ENCODE measurements around the gene YOD1.

The YOD1 gene

GRCh38 chr1:207009182-207009850 is 41.7 kb downstream of the YOD1 start:
- Histone ChIP-seq H3K36me3 (replicated peaks) (no peaks in the 10 kb centered on the region), H3K27me3 (ENCODE audit: low read depth) (no peaks in the 10 kb centered on the region), H3K9me3 (peaks cover 6% of the 10 kb centered on the region), H3K4me1 (peaks cover 15% of the 10 kb centered on the region), H3K4me3 (no peak overlapping the region)
- DNase-seq (ENCODE audit: low spot score in 2 of 2): no peak
- in situ Hi-C loops (cut with MboI; ENCODE audit: low sequenced_read_pairs): no loop called here

GRCh38 chr1:207007352-207008033 is 43.5 kb downstream of the YOD1 start:
- H3K9me3 ChIP-seq: peaks cover 6% of the 10 kb centered on the region
- peaks cover 15% of the 10 kb centered on the region for H3K4me1 ChIP-seq
- H3K27me3 ChIP-seq (ENCODE audit: low read depth): no peaks in the 10 kb centered on the region
- DNase-seq (ENCODE audit: low spot score in 2 of 2): peak; percentile 83 to 95
- H3K36me3 ChIP-seq (replicated peaks): no peaks in the 10 kb centered on the region
- H3K4me3 ChIP-seq: no peak overlapping the region
- in situ Hi-C loops (cut with MboI; ENCODE audit: low sequenced_read_pairs): no loop called here

- Histone ChIP-seq H3K9me3 (peaks cover 6% of the 10 kb centered on the region), H3K4me3 (no peak overlapping the region), H3K4me1 (peaks cover 15% of the 10 kb centered on the region), H3K36me3 (replicated peaks) (no peaks in the 10 kb centered on the region), H3K27me3 (ENCODE audit: low read depth) (no peaks in the 10 kb centered on the region)
- DNase-seq (ENCODE audit: low spot score in 2 of 2): no peak
- in situ Hi-C loops (cut with MboI; ENCODE audit: low sequenced_read_pairs): no loop called here
These were observed 44.1 kb downstream of the YOD1 start for GRCh38 chr1:207006914-207007313.

- H3K9me3 ChIP-seq: peaks cover 6% of the 10 kb centered on the region
- DNase-seq (ENCODE audit: low spot score in 2 of 2): no peak
- no peaks in the 10 kb centered on the region for H3K36me3 ChIP-seq (replicated peaks)
- no peak overlapping the region for H3K4me3 ChIP-seq
- peaks cover 15% of the 10 kb centered on the region for H3K4me1 ChIP-seq
- no peaks in the 10 kb centered on the region for H3K27me3 ChIP-seq (ENCODE audit: low read depth)
- in situ Hi-C loops (cut with MboI; ENCODE audit: low sequenced_read_pairs): no loop called here
These were observed 44.9 kb downstream of the YOD1 start for GRCh38 chr1:207006083-207006482.

GRCh38 chr1:207004931-207005830 is 45.8 kb downstream of the YOD1 start:
- peaks cover 15% of the 10 kb centered on the region for H3K4me1 ChIP-seq
- H3K27me3 ChIP-seq (ENCODE audit: low read depth): no peaks in the 10 kb centered on the region
- no peaks in the 10 kb centered on the region for H3K36me3 ChIP-seq (replicated peaks)
- H3K4me3 ChIP-seq: no peak overlapping the region
- in situ Hi-C loops (cut with MboI; ENCODE audit: low sequenced_read_pairs): no loop called here
- DNase-seq (ENCODE audit: low spot score in 2 of 2): peak; percentile 66 to 78
- peaks cover 6% of the 10 kb centered on the region for H3K9me3 ChIP-seq

- Histone ChIP-seq H3K9me3 (peaks cover 5% of the 10 kb centered on the region), H3K4me1 (peaks cover 15% of the 10 kb centered on the region), H3K4me3 (no peak overlapping the region), H3K27me3 (ENCODE audit: low read depth) (no peaks in the 10 kb centered on the region; the same call in 1 of the 2 replicates), H3K36me3 (replicated peaks) (no peaks in the 10 kb centered on the region)
- in situ Hi-C loops (cut with MboI; ENCODE audit: low sequenced_read_pairs): no loop called here
- no peak for DNase-seq (ENCODE audit: low spot score in 2 of 2)
These were observed 47.8 kb downstream of the YOD1 start for GRCh38 chr1:207003210-207003609.

- DNase-seq (ENCODE audit: low spot score in 2 of 2): no peak
- Histone ChIP-seq H3K36me3 (replicated peaks) (no peaks in the 10 kb centered on the region), H3K4me1 (peaks cover 11% of the 10 kb centered on the region), H3K9me3 (peaks cover under 1% of the 10 kb centered on the region; the same call in 1 of the 2 replicates), H3K4me3 (no peak overlapping the region), H3K27me3 (ENCODE audit: low read depth) (no peaks in the 10 kb centered on the region; the same call in 1 of the 2 replicates)
- in situ Hi-C loops (cut with MboI; ENCODE audit: low sequenced_read_pairs): no loop called here
These were observed 48.3 kb downstream of the YOD1 start for GRCh38 chr1:207002724-207003146.

- Histone ChIP-seq H3K36me3 (replicated peaks) (no peaks in the 10 kb centered on the region), H3K4me1 (peaks cover 3% of the 10 kb centered on the region), H3K27me3 (ENCODE audit: low read depth) (peaks cover 3% of the 10 kb centered on the region; the same call in 1 of the 2 replicates), H3K9me3 (no peaks in the 10 kb centered on the region), H3K4me3 (no peak overlapping the region)
- in situ Hi-C loops (cut with MboI; ENCODE audit: low sequenced_read_pairs): no loop called here
- DNase-seq (ENCODE audit: low spot score in 2 of 2): no peak
These were observed 49.3 kb downstream of the YOD1 start for GRCh38 chr1:207001492-207002245.

- H3K27me3 ChIP-seq (ENCODE audit: low read depth): peaks cover 3% of the 10 kb centered on the region; the same call in 1 of the 2 replicates
- in situ Hi-C loops (cut with MboI; ENCODE audit: low sequenced_read_pairs): no loop called here
These were observed 50.2 kb downstream of the YOD1 start for GRCh38 chr1:207000651-207001291.

GRCh38 chr1:206998816-206999215 is 52.2 kb downstream of the YOD1 start:
- in situ Hi-C loops (cut with MboI; ENCODE audit: low sequenced_read_pairs): no loop called here
- peaks cover 3% of the 10 kb centered on the region for H3K27me3 ChIP-seq (ENCODE audit: low read depth)
- no peak overlapping the region for H3K4me3 ChIP-seq
- no peaks in the 10 kb centered on the region for H3K36me3 ChIP-seq (replicated peaks)
- H3K4me1 ChIP-seq: no peaks in the 10 kb centered on the region
- H3K9me3 ChIP-seq: no peaks in the 10 kb centered on the region
- no peak for DNase-seq (ENCODE audit: low spot score in 2 of 2)

More at GRCh38 chr1:207000651-207001291, 50.2 kb downstream of the YOD1 start:
- no peaks in the 10 kb centered on the region for H3K9me3 ChIP-seq
- H3K4me1 ChIP-seq: no peaks in the 10 kb centered on the region
- no peaks in the 10 kb centered on the region for H3K36me3 ChIP-seq (replicated peaks)
- H3K4me3 ChIP-seq: no peak overlapping the region
- no peak for DNase-seq (ENCODE audit: low spot score in 2 of 2)

All from HAP-1 (cell line).